Fibroblast of the aortic adventitia (primary cell): Measurements from ENCODE around the gene DTWD2. TPM values are rescaled to one million over a fixed set of nuclear protein-coding genes. Genes with fewer than 3 reads are reported as not detected.
A peak's percentile ranks its signal among the peaks of the same experiment; 100 is the strongest.
"Not testable (repeated sequence)": the region's sequence is repeated elsewhere in the genome, so short reads cannot be mapped to it uniquely, and the experiment has no call there.

Source experiments
- DNase-seq: peaks from one replicate; pipeline ENCODE4 v3.0.0-alpha.2; 2010; ENCODE audit warnings: low read depth
- H3K4me3 ChIP-seq: 2 replicates; pipeline ENCODE4 v1.5.1; 2011; ENCODE audit warnings: low read depth, mild to moderate bottlenecking, control low read depth, low read length, moderate library complexity
- total RNA-seq: library from RNA; depleted of rRNA; stranded (reverse); fragments of >200 nt; gene quantifications from 2 replicates; pipeline ENCODE4 v1.2.3, GENCODE V29; 2012; ENCODE audit warnings: low replicate concordance
- TF ChIP-seq, protein P1 (sequence below): IDR thresholded peaks from 2 replicates; pipeline ENCODE4 v1.5.1; 2011; ENCODE audit warnings: mild to moderate bottlenecking, low read length, control low read depth, inconsistent platforms; ENCODE audit not compliant: insufficient read depth

The DTWD2 gene
- total RNA-seq, 1 donor, result 7.7 TPM

DNA sequence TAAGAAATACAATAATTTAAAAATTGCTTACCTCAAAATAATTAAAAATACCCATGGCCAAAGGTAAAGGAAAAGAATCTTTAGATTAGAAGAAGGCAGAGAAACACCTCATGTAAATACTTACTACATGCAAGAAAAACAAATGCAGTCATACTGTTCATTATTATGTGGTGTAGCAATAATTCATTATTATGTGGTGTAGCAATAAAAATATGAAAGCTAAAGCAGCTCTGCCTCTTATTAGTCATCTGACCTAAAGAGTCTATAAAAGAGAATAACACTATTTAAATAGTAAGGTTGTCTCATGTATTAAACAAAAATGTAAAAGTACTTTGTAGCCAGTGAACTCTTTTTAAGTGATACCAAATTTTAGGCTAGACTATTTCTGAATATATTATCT, 6.6 kb downstream of the DTWD2 start:
- no peak for DNase-seq
- H3K4me3 ChIP-seq, result no peak overlapping the region
- TF ChIP-seq, protein P1, sequence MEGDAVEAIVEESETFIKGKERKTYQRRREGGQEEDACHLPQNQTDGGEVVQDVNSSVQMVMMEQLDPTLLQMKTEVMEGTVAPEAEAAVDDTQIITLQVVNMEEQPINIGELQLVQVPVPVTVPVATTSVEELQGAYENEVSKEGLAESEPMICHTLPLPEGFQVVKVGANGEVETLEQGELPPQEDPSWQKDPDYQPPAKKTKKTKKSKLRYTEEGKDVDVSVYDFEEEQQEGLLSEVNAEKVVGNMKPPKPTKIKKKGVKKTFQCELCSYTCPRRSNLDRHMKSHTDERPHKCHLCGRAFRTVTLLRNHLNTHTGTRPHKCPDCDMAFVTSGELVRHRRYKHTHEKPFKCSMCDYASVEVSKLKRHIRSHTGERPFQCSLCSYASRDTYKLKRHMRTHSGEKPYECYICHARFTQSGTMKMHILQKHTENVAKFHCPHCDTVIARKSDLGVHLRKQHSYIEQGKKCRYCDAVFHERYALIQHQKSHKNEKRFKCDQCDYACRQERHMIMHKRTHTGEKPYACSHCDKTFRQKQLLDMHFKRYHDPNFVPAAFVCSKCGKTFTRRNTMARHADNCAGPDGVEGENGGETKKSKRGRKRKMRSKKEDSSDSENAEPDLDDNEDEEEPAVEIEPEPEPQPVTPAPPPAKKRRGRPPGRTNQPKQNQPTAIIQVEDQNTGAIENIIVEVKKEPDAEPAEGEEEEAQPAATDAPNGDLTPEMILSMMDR, result no peak

DNA sequence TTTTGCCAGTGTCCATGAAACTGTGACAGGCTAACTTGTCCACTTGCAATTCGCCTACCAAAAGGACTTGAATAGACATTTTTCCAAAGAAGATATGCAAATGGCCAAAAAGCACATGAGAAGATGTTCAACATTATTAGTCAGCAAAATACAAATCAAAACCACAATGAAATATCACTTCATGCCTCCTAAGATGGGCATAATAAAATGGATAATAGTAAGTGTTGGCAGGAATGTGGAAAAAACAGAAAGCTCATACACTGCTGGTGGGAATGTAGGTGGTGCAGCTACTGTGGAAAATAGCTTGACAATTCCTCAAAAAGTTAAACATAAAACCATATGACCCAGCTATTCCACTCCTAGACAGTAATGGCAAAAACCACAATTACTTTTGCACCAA, 7.9 kb downstream of the DTWD2 start:
- DNase-seq, result no peak
- TF ChIP-seq, protein P1, result no peak
- H3K4me3 ChIP-seq, result no peak overlapping the region

DNA sequence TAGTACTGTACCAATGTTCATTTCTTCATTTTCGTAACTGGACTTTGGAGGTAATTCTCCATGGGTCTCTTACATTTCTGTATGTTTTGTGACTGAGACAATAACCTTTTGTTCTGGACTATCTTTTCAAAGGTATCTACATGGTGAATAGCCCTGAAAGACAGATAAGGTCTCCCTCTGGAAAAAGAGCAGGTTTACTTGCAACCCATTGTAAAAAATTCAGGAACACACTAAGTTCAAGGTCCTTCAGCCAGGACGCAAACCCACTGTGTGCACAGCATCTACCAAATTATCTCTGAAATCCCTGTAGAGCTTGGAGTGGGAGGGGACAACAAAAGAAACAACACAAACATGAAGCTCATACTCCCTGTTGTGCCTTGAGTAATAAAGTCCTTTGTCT, 8.3 kb downstream of the DTWD2 start:
- H3K4me3 ChIP-seq, result no peak overlapping the region
- TF ChIP-seq, protein P1, result no peak
- DNase-seq, result no peak

DNA sequence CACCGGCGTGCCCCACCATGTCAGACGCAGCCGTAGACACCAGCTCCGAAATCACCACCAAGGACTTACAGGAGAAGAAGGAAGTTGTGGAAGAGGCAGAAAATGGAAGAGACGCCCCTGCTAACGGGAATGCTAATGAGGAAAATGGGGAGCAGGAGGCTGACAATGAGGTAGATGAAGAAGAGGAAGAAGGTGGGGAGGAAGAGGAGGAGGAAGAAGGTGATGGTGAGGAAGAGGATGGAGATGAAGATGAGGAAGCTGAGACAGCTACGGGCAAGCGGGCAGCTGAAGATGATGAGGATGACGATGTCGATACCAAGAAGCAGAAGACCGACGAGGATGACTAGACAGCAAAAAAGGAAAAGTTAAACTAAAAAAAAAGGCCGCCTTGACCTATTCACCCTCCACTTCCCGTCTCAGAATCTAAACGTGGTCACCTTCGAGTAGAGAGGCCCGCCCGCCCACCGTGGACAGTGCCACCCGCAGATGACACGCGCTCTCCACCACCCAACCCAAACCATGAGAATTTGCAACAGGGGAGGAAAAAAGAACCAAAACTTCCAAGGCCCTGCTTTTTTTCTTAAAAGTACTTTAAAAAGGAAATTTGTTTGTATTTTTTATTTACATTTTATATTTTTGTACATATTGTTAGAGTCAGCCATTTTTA, 14.4 kb downstream of the DTWD2 start:
- not testable (repeated sequence) for H3K4me3 ChIP-seq, DNase-seq

DNA sequence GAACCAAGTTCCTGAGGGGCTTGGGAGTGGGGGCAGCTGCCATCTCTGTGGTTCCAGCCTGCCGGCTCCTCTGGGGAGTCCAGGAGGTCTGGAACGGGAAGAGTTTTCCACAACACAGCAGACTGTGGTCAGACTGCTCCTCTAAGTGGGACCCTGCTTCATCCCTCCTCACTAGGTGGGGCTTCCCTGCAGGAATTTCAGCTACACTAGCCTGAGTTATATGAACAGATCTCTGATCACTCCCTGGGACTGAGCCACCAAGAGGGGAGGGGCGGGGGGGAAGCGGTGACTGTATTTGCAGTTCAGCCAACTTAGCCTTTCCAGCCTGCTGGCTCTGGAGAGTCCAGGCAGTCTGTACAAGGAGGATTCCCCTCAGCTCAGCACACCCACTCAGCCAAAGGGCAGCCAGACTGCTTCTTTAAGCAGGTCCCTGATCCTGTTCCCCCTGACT, 19.4 kb downstream of the DTWD2 start:
- no peak overlapping the region for H3K4me3 ChIP-seq
- TF ChIP-seq, protein P1, result no peak
- DNase-seq, result peak; percentile 45

DNA sequence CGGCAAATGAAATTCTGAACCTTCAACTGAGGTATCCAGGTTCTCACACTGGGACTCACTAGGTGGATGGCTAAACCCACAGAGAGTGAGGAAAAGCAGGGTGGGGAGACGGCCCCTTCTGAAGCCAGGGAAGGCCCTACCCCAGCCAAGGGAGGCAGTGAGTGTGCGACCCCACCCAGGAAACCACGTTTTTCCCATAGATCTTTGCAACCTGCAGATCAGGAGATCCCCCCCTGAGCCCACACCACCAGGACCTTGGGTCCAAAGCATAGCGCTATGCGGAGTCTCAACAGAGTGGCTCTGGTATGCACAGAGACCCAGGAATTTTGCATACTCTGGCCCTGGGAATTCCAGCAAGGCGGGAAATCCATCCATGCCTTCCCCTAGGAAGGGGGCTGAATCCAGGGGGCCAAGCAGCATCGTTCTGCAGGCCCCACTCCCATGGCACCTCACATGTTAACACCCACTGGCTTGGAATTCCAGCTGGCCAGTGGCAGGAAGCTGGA, 19.9 kb downstream of the DTWD2 start:
- TF ChIP-seq, protein P1, result no peak
- DNase-seq, result no peak
- no peak overlapping the region for H3K4me3 ChIP-seq

DNA sequence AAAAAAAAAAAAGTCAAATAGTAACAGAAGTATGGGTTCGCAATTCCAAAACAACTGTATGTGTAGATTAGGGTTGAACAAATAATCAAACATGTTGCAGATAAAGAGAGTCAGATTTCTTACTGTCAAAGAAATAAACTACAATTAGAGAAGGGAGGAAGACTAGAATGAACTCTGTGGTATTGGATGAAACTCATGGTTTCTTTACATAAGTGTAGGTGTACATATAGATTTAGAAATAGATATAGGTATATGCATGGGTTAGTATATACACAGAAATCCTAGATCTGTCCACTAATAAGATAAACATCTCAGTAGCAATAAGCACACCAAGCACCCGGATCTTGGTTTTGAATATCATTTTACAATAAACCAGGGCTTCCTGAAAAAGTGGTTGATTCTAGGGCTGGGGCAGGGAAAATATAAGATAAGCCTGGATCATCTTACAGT, 21.3 kb downstream of the DTWD2 start:
- H3K4me3 ChIP-seq, result no peak overlapping the region
- no peak for DNase-seq
- TF ChIP-seq, protein P1, result no peak
